H1 (cell line): ENCODE measurements around the gene C3orf22. TPM values are rescaled to one million over a fixed set of nuclear protein-coding genes. Genes with fewer than 3 reads are reported as not detected.

Experiments used
- CTCF ChIA-PET: fragments of 300-600 bp; sonication (Branson Sonifier 250); formaldehyde crosslinking; loops from one replicate; lab custom pipeline; 2021; ENCODE audit not compliant: partially characterized antibody; lab: Charles Lee
- POLR2A ChIA-PET: fragments of 300-600 bp; sonication (Branson Sonifier 250); formaldehyde crosslinking; loops from one replicate; lab custom pipeline; 2021; ENCODE audit warnings: inconsistent platforms; ENCODE audit not compliant: partially characterized antibody; lab: Charles Lee
- DNase-seq, 2 experiments: peaks; one replicate each; pipeline versions ENCODE4 v3.0.0 to v3.0.0-alpha.2; 2010 to 2022; ENCODE audit warnings: low spot score in 2 of 2, low read depth in 1 of 2, mixed read lengths in 1 of 2
- FAIRE-seq: peaks from 2 replicates; lab custom pipeline; 2011; peaks lifted over from hg19 to GRCh38; lab: Jason Lieb, UNC
- H2AFZ ChIP-seq: 2 replicates; pipeline ENCODE4 v1.8.1; 2012; ENCODE audit warnings: low read length, inconsistent platforms
- H2AK5ac ChIP-seq: 2 replicates; pipeline ENCODE4 v1.6.1; 2013; ENCODE audit warnings: low read depth, low read length
- H2BK120ac ChIP-seq: replicated peaks from 2 replicates; pipeline ENCODE3; 2013; ENCODE audit warnings: low read depth, low read length, inconsistent platforms
- H2BK12ac ChIP-seq: 2 replicates; pipeline ENCODE4 v1.6.1; 2013; ENCODE audit warnings: low read depth, low read length
- H2BK15ac ChIP-seq: 2 replicates; pipeline ENCODE4 v1.6.1; 2013; ENCODE audit warnings: low read length
- H2BK20ac ChIP-seq: 2 replicates; pipeline ENCODE4 v1.6.1; 2013; ENCODE audit warnings: low read length
- H2BK5ac ChIP-seq: 2 replicates; pipeline ENCODE4 v1.6.1; 2013; ENCODE audit warnings: low read depth, low read length
- H3K14ac ChIP-seq: 2 replicates; pipeline ENCODE4 v1.6.1; 2013; ENCODE audit warnings: inconsistent platforms; ENCODE audit not compliant: insufficient read length
- H3K18ac ChIP-seq: 2 replicates; pipeline ENCODE4 v1.6.1; 2013; ENCODE audit warnings: low read length; ENCODE audit errors: extremely low read depth
- H3K23ac ChIP-seq: 2 replicates; pipeline ENCODE4 v1.6.1; 2013; ENCODE audit warnings: inconsistent platforms; ENCODE audit not compliant: insufficient read length
- H3K23me2 ChIP-seq: 2 replicates; pipeline ENCODE4 v1.6.1; 2013; ENCODE audit warnings: low read depth, low read length
- H3K27ac ChIP-seq: 2 replicates; pipeline ENCODE4 v1.6.1; 2011; ENCODE audit warnings: low read depth, low read length, inconsistent platforms
- H3K27me3 ChIP-seq, 4 experiments: replicated peaks in 1 of 4; 1 replicate in 1 of 4; 2 replicates in 3 of 4; pipeline versions ENCODE4 v1.6.1 to v1.8.1; 2011 to 2013; ENCODE audit warnings: low read length in 3 of 4, mild to moderate bottlenecking in 3 of 4, inconsistent platforms in 2 of 4, mixed read lengths in 2 of 4, moderate library complexity in 1 of 4; ENCODE audit not compliant: control insufficient read depth in 3 of 4, insufficient read depth in 3 of 4; ENCODE audit errors: extremely low read depth in 1 of 4
- H3K36me3 ChIP-seq, 4 experiments: 2 replicates each; pipeline versions ENCODE4 v1.6.1 to v1.8.1; 2011 to 2013; ENCODE audit warnings: mild to moderate bottlenecking in 4 of 4, low read length in 3 of 4, moderate library complexity in 2 of 4, control low read depth in 1 of 4, inconsistent platforms in 1 of 4; ENCODE audit not compliant: insufficient read depth in 4 of 4, control insufficient read depth in 2 of 4
- H3K4ac ChIP-seq: replicated peaks from 2 replicates; pipeline ENCODE3; 2013; ENCODE audit warnings: low read length, low read depth, mixed read lengths, inconsistent platforms; ENCODE audit not compliant: insufficient read length
- H3K4me1 ChIP-seq, 4 experiments: replicated peaks in 1 of 4; 1 replicate in 1 of 4; 2 replicates in 3 of 4; pipeline versions ENCODE4 v1.6.1 to v1.8.1; 2011 to 2013; ENCODE audit warnings: low read length in 3 of 4, inconsistent platforms in 2 of 4, mixed read lengths in 1 of 4; ENCODE audit not compliant: insufficient read depth in 4 of 4, control insufficient read depth in 3 of 4
- H3K4me2 ChIP-seq, 2 experiments: 2 replicates each; pipeline versions ENCODE4 v1.6.1 to v1.8.1; 2011 to 2013; ENCODE audit warnings: low read depth in 2 of 2, low read length in 2 of 2, control low read depth in 1 of 2, inconsistent platforms in 1 of 2, mild to moderate bottlenecking in 1 of 2; ENCODE audit not compliant: insufficient read depth in 1 of 2
- H3K4me3 ChIP-seq, 4 experiments: fragments of 200-600, 300-600 bp in 1 of 4; sonication (generic), shearing (Covaris generic), sonication (Bioruptor Twin) in 1 of 4; 2 replicates each; pipeline versions ENCODE4 v1.5.1 to v1.8.1; 2011 to 2016; ENCODE audit warnings: low read length in 4 of 4, low read depth in 3 of 4, control low read depth in 2 of 4, inconsistent platforms in 2 of 4, mild to moderate bottlenecking in 2 of 4, mixed read lengths in 1 of 4, moderate library complexity in 1 of 4; ENCODE audit not compliant: insufficient read depth in 2 of 4; ENCODE audit errors: extremely low read depth in 1 of 4
- H3K56ac ChIP-seq: replicated peaks from 2 replicates; pipeline ENCODE3; 2013; ENCODE audit warnings: low read depth, mild to moderate bottlenecking, mixed read lengths, low read length, inconsistent platforms; ENCODE audit not compliant: insufficient read length
- H3K79me1 ChIP-seq: 2 replicates; pipeline ENCODE4 v1.6.1; 2013; ENCODE audit warnings: low read depth, low read length, control low read depth
- H3K79me2 ChIP-seq, 2 experiments: 2 replicates each; pipeline versions ENCODE4 v1.6.1 to v1.8.1; 2012 to 2013; ENCODE audit warnings: low read length in 2 of 2, mild to moderate bottlenecking in 2 of 2, inconsistent platforms in 1 of 2; ENCODE audit not compliant: insufficient read depth in 2 of 2, control insufficient read depth in 1 of 2
- H3K9ac ChIP-seq, 4 experiments: replicated peaks in 1 of 4; 1 replicate in 1 of 4; 2 replicates in 3 of 4; pipeline versions ENCODE4 v1.6.1 to v1.8.1; 2011 to 2013; ENCODE audit warnings: low read depth in 3 of 4, low read length in 3 of 4, control low read depth in 2 of 4, mild to moderate bottlenecking in 2 of 4, moderate library complexity in 2 of 4, inconsistent platforms in 1 of 4; ENCODE audit errors: extremely low read depth in 1 of 4
- H3K9me3 ChIP-seq, 2 experiments: 2 replicates each; pipeline versions ENCODE4 v1.6.1 to v1.8.1; 2012 to 2013; ENCODE audit warnings: mild to moderate bottlenecking in 2 of 2, moderate library complexity in 2 of 2, control low read depth in 1 of 2, inconsistent platforms in 1 of 2, low read depth in 1 of 2, low read length in 1 of 2, mixed read lengths in 1 of 2; ENCODE audit not compliant: insufficient read depth in 2 of 2
- H4K20me1 ChIP-seq, 2 experiments: replicated peaks in 1 of 2; 2 replicates each; pipeline versions ENCODE3 to v1.8.1; 2011 to 2013; ENCODE audit warnings: inconsistent platforms in 2 of 2, low read length in 2 of 2, mild to moderate bottlenecking in 1 of 2; ENCODE audit not compliant: insufficient read depth in 2 of 2, control insufficient read depth in 1 of 2
- H4K5ac ChIP-seq: 2 replicates; pipeline ENCODE4 v1.6.1; 2013; ENCODE audit warnings: low read length, low read depth, mixed read lengths, inconsistent platforms; ENCODE audit not compliant: insufficient read length
- H4K8ac ChIP-seq: 2 replicates; pipeline ENCODE4 v1.8.0; 2013; ENCODE audit warnings: mild to moderate bottlenecking, moderate library complexity, low read length, inconsistent platforms; ENCODE audit not compliant: insufficient read depth; ENCODE audit errors: extremely low read depth
- H4K91ac ChIP-seq: replicated peaks from 2 replicates; pipeline ENCODE3; 2013; ENCODE audit warnings: low read length, mixed read lengths, inconsistent platforms; ENCODE audit not compliant: insufficient read length
- FOSL1 ChIP-seq: IDR thresholded peaks from 2 replicates; pipeline ENCODE4 v1.6.1; 2011; ENCODE audit warnings: mild to moderate bottlenecking, low read depth, low read length, moderate library complexity; ENCODE audit not compliant: insufficient read depth
- MAX ChIP-seq: IDR thresholded peaks from 2 replicates; pipeline ENCODE4 v1.6.1; 2012; ENCODE audit warnings: inconsistent platforms
- NANOG ChIP-seq: IDR thresholded peaks from 2 replicates; pipeline ENCODE4 v1.6.1; 2011; ENCODE audit warnings: low read length, low read depth, mild to moderate bottlenecking, inconsistent platforms; ENCODE audit not compliant: insufficient read depth, poor library complexity, severe bottlenecking
- PHF8 ChIP-seq: fragments of 200-600 bp; sonication (generic); conservative IDR thresholded peaks from 2 replicates; pipeline ENCODE4 v1.7.1; 2012; ENCODE audit warnings: low read depth, mild to moderate bottlenecking, inconsistent platforms, low read length, moderate library complexity
- RAD21 ChIP-seq, 2 experiments: IDR thresholded peaks in 1 of 2; conservative IDR thresholded peaks in 1 of 2; 2 replicates each; pipeline ENCODE4 v1.6.1; 2011; ENCODE audit warnings: low read depth in 2 of 2, low read length in 2 of 2, improper control_type of control experiment in 1 of 2, inconsistent platforms in 1 of 2, mild to moderate bottlenecking in 1 of 2, moderate library complexity in 1 of 2
- RNF2 ChIP-seq: fragments of 200-900, 300-1000 bp; sonication (generic); IDR thresholded peaks from 2 replicates; pipeline ENCODE4 v1.7.1; 2016; ENCODE audit warnings: borderline replicate concordance, low read depth, mild to moderate bottlenecking, antibody characterized with exemption, low read length; ENCODE audit not compliant: poor library complexity, severe bottlenecking; ENCODE audit errors: missing control alignments
- SIN3A ChIP-seq, 2 experiments: IDR thresholded peaks in 1 of 2; conservative IDR thresholded peaks in 1 of 2; 2 replicates each; pipeline ENCODE4 v1.6.1; 2011 to 2012; ENCODE audit warnings: low read length in 2 of 2, improper control_type of control experiment in 1 of 2, low read depth in 1 of 2, mild to moderate bottlenecking in 1 of 2
- SP4 ChIP-seq: IDR thresholded peaks from 2 replicates; pipeline ENCODE4 v1.6.1; 2012; ENCODE audit warnings: low read length, inconsistent platforms
- WGBS, 2 experiments: shearing (Covaris generic) in 1 of 2; methylation state at CpG; one replicate each; pipeline versions ENCODE4 v1.1.6 to v1.1.7; 2013 to 2015; ENCODE audit warnings: low lambda C conversion rate in 2 of 2, mixed read lengths in 2 of 2, inconsistent platforms in 1 of 2, low coverage in 1 of 2, missing lambda C conversion rate in 1 of 2; ENCODE audit not compliant: insufficient replicate concordance in 2 of 2, insufficient coverage in 1 of 2, insufficient read length in 1 of 2; ENCODE audit errors: extremely low coverage in 1 of 2, missing lambda C conversion rate in 1 of 2; 5-methylcytosine and 5-hydroxymethylcytosine counted together
- polyA plus RNA-seq, 7 experiments: library from polyadenylated mRNA; depleted of rRNA in 3 of 7; stranded (reverse) in 5 of 7; unstranded in 2 of 7; fragments of >200 nt in 5 of 7; fragments of 200-250 nt in 2 of 7; gene quantifications; 1 replicate in 5 of 7; 2 replicates in 1 of 7; 4 replicates in 1 of 7; pipeline versions ENCODE4 v1.2.1 to v1.2.3, GENCODE V29; 2011 to 2013; ENCODE audit warnings: missing spikeins in 2 of 7, mixed read lengths in 2 of 7
- total RNA-seq: library from RNA; stranded (reverse); fragmentation: NEBNext Ultra II Directional; extraction: Animal tissue kit (Norgen Biotek cat#: 25700); gene quantifications from 2 replicates; pipeline ENCODE4 v1.2.1, GENCODE V29; 2021

C3orf22 gene
- total and polyA plus RNA-seq, 2 of the 8 experiments (the other 6 are each of a cell fraction or from before 2014, with no cell fraction given), result not detected

GRCh38 chr3:126554560-126555525 is 3.9 kb downstream of the C3orf22 start:
- Histone ChIP-seq H2BK12ac (0 out of 2 replicates have a peak overlapping the region, but pooled peaks have one; percentile 17), H3K79me1 (no peaks in the 10 kb centered on the region), H3K79me2 (no peaks in the 10 kb centered on the region), H3K23ac (no peak overlapping the region), H3K27ac (no peak overlapping the region), H2AFZ (no peak overlapping the region), H4K5ac (no peak overlapping the region), H3K9me3 (no peaks in the 10 kb centered on the region), H3K27me3 (no peaks in the 10 kb centered on the region), H3K4me2 (no peak overlapping the region), H2AK5ac (no peak overlapping the region), H4K8ac (no peak overlapping the region; the same call in 1 of the 2 replicates), H4K20me1 (peaks cover 0 to 5% of the 10 kb centered on the region in 2 experiments), H4K91ac (no peak overlapping the region), H2BK20ac (0 out of 2 replicates have a peak overlapping the region, but pooled peaks have one; percentile 48), H2BK15ac (no peak overlapping the region), H3K4ac (no peak overlapping the region), H2BK120ac (no peak overlapping the region), H3K18ac (no peak overlapping the region; the same call in 1 of the 2 replicates), H3K23me2 (peaks cover 6% of the 10 kb centered on the region; the same call in 1 of the 2 replicates), H3K14ac (no peak overlapping the region), H3K56ac (no peak overlapping the region), H3K36me3 (no peaks in the 10 kb centered on the region; a peak in 1 of 8 replicates), H2BK5ac (0 out of 2 replicates have a peak overlapping the region, but pooled peaks have one; percentile 16), H3K4me1 (peaks cover 0 to 5% (median under 1%) of the 10 kb centered on the region in 4 experiments; a peak in 2 of 7 replicates), H3K4me3 (no peak overlapping the region), H3K9ac (no peak overlapping the region)
- DNase-seq (peak in 1 of 2 experiments; percentile 38), FAIRE-seq (no peak)
- ChIA-PET POLR2A (interaction anchor here (1.9 kb wide), 1 partner anchor 11 kb away, joined by 5 read pairs; no protein-coding TSS in a partner anchor), CTCF (interaction anchor here (0.6 to 1.7 kb wide), 6 partner anchors 10 to 105 kb away, joined by 3 to 6 read pairs (median 4); no protein-coding TSS in a partner anchor)
- 92% methylated on average over 18 of the region's 19 CpGs; no CpG with 5 or more reads in 1 of the 2 experiments for WGBS, 2 experiments
- TF ChIP-seq NANOG (no peak), SIN3A (conservative IDR thresholded peaks at IDR 0.05 in 1 of 2, IDR thresholded peaks at IDR 0.05 in 1 of 2; ENCODE audit: low read depth in 1 of 2, low read length in 2 of 2) (no peak), FOSL1 (no peak), MAX (no peak), RAD21 (IDR thresholded peaks at IDR 0.05 in 1 of 2, conservative IDR thresholded peaks at IDR 0.05 in 1 of 2; ENCODE audit: low read depth in 2 of 2, low read length in 2 of 2) (peak in 1 of 2 experiments; percentile 26; a peak in 1 of 4 replicates), SP4 (no peak), PHF8 (no peak), RNF2 (no peak)
